ENCODE measurements around the gene CDH4.
"Not testable (repeated sequence)": the region's sequence is repeated elsewhere in the genome, so short reads cannot be mapped to it uniquely, and the experiment has no call there.

Gene CDH4

DNA sequence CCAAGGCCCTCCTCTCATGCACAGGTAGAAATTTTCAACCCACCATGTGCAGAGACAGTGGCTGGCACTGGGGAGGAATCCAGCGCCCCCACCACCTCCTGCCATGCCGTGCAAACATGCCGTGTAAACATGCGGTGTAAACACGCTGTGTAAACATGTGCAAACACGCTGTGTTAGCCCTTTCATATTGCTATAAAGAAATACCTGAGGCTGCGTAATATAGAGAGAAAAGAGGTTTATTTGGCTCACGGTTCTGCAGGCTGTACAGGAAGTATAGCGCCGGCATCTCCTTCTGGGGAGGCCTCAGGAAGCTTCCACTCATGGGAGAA lies 595.3 kb downstream of the CDH4 start:
- no peak for DNase-seq (ENCODE audit: low spot score)

DNA sequence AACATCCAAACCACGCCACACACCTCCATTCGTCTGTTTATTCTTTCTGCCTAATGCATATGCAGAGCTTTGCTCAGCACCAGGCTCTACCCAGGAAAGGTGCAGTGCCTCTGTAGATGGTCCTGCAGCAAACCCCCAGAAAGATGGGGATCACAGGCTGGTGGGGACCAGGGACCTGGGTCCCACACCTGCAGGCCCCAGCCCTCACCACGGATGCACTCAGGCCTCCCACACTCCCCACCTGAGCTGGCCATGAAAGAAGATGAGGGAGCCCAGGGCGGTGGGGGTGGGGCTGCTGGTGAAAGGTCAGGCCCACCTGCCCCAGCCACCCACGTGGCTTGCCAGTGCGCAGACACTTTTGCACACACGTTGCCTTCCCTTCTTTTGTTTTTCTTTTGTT lies 595.9 kb downstream of the CDH4 start:
- no peak for DNase-seq (ENCODE audit: low spot score)

DNA sequence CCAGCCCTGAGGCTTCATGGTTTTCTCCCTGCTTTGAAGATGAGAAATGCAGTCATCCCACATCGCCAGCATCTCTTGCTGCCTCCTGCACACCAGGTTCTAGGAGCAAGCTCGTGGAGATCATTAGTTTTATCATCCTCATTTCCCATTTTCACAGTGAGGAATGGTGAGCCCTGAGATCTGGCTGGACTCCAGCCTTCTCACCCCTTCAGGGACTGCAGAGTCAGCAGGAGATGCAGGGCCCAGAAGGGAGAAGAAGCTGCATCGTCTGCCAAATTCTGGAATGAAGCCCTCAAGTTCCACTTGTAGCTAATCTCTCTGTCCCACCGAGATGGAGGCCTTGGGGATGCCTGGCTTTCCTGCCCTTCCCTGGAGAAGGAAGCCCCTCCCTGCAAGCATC lies 596.8 kb downstream of the CDH4 start:
- no peak for DNase-seq (ENCODE audit: low spot score)

DNA sequence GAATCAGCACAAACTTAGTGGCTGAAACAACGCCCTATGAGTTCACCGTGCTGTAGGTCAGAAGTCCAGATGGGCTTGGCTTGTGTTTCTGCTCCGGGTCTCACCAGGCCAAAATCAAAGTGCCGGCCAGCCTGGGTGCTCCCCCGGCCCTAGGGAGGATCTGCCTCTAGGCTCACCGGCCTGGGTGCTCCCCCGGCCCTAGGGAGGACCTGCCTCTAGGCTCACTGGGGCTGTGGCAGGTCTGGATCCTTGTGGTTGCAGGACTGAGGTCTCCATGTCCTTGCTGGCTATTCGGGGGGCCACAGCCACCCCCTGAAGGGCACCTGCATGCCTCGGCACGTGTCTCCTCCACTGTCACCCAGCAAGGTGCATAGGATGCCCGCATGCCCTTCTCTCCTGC lies 597.3 kb downstream of the CDH4 start:
- DNase-seq (ENCODE audit: low spot score) = no peak

DNA sequence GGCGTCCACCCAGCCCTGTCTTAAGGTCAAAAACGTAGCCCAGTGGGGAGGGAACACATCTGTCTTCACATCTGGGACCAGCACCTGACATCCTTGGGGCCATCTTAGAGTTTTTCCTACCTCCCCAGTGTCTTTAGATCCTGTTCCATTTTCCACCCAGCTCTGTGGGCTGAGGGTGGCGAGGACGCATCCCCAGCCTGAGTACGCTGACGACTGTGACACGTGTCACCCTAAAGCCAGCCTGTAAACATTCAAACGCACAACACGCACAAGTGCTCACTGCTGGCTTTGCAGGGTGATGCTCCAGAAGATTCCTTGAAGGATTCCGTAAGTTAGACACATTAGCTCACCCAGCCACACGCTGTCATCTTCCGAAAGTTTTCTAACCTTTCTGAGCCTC lies 597.8 kb downstream of the CDH4 start:
- DNase-seq (ENCODE audit: low spot score) = no peak

DNA sequence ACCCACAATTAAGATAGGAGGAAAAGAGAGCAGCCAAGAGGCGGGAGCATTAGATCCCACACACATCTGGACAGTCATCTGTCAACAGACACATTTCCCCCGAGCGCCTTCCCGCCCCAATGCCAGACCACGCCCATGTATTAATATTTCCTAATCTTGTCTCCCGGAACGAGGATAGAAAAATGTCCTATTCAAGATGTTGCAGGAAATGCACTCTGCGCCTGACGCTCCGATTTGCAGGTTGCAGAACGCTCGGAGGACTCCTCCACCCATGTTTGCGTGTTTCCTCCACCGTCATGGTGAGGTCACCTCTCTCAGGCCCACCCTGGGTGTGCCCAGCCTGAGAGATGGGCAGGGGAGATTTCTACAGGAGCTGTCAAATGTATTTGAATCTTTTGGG lies 598.4 kb downstream of the CDH4 start:
- no peak for DNase-seq (ENCODE audit: low spot score)

DNA sequence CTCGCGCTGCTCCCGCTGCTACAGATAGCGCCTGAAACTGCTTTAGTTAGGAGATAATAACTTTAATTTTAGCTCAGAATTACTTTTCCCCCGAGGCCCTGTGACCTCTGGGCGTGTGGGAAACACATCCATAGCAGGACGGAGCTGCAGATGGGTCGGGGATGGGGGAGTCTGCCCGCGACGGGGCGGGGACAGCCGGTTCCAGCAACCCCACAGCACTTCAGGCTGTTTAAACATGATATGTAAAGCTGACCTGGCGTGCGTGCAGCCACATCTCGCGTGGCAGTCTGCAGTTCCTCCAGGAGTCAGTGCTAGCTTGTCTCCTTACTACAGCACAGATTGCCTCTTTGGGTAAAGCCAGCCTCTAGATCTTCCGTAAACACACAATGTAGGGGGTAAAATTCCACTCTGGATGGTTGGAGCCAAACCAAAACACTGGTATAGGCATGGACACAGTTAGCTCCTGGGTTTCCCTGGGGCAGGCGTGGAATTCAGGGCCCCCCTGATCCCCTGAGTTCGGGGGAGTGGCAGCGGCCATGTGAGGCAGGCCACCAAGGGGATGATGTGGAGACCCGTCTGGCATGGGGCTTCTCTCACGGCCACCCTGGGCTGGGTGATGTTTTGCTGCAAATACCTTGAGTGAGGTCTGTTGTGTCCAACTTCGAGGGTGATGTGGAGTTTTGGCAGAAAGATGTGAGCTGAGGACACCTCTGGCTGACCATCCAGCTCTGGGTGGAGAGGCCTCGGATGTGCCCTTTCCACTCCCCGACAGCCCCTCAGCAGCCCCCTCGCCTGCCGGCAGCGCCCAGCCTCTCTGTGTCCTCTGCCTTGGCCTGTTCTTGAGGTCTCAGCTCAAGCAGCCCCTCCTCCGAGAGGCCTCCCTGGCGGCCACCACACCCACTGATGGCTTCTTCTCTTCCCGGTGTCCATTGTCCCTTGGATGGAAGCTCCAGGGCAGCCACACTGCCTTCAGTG lies 599.2 kb downstream of the CDH4 start:
- no peak for DNase-seq (ENCODE audit: low spot score)

DNA sequence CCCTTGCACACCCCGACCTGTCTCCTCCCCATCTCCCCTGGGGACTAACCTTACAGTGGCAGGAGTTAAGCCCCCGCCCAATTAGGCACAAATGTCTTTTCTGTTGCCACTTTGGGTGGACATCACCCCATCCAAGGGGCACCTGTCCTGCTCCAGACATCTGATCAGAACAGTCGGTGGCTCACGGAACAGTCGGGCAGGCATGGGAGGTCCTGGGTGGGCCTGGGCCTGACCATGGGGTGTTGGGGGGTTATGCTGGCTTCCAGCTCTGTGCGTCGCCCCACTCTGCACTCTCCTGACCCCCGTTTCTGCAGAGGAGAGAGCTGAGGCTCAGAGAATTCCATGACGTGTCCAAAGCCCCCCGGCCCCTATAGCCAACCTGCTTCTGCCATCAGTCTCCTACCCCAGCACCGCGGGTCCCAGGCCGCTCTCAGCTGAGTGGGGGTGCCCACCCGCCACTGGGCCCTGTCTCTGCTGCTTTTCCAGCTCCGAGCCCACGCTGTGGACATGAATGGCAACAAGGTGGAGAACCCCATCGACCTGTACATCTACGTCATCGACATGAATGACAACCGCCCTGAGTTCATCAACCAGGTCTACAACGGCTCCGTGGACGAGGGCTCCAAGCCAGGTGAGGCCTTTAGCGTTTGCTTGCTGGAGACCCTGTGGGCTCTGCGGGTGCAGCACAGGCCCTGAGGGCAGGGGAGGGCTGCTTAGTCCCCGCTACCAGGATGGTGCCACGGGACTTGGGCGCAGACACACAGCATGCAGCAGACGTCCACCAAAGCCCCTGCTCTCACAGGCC lies 600.4 kb downstream of the CDH4 start:
- DNase-seq (ENCODE audit: low spot score) = no peak

DNA sequence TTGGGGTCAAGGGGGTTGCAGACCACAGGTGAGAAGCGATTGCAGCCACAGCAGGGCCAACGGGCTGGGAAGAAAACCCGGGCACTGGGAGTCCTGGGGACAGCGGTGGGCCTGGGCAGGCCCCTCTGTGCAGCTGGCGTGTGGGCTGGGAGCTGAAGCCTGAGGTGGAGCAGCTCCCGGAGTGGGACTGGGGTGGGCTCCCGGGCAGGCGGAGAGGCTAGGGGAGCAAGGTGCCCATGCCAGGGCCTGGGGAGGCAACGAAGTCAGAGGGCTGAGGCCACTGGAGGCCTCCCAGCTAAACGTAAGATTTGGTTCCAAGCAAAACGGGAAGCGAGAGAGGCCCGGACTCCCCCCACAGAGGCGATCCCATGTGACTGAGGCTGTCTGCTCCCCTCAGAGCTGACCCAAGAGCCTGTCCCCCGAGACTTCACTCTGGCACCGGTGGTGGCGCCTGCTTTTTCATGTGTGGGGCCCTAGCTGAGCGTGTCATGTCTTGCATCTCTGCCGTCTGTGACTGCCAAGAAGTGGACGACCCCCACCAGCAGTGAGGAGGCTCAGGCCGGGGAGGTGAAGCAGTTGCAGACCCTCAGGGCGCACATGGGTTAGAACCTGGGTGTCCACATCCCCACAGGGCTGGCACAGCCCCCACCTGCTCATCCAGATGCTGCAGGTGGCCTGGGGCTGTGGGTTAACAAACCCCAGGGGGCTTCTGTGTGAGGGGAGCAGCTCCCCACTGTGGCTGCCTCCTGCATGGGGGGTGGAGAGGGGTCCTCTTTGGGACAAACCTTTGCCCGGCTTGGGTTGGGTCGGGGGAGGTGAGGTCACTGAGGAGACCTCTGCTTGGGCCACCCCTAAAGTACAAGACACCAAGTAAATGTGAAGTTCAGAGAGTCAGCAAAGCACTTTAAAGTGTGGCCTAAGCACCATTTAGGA lies 601.3 kb downstream of the CDH4 start:
- DNase-seq (ENCODE audit: low spot score) = no peak

DNA sequence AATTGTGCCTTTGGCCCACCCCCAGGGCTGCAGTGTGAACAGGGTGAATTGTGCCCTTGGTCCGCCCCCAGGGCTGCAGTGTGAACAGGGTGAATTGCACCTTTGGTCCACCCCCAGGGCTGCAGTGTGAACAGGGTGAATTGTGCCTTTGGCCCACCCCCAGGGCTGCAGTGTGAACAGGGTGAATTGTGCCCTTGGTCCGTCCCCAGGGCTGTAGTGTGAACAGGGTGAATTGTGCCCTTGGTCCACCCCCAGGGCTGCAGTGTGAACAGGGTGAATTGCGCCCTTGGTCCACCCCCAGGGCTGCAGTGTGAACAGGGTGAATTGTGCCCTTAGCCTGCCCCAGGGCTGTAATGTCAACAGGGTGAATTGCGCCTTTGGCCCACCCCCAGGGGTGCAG lies 602.5 kb downstream of the CDH4 start:
- not testable (repeated sequence) for DNase-seq (ENCODE audit: low spot score)

DNA sequence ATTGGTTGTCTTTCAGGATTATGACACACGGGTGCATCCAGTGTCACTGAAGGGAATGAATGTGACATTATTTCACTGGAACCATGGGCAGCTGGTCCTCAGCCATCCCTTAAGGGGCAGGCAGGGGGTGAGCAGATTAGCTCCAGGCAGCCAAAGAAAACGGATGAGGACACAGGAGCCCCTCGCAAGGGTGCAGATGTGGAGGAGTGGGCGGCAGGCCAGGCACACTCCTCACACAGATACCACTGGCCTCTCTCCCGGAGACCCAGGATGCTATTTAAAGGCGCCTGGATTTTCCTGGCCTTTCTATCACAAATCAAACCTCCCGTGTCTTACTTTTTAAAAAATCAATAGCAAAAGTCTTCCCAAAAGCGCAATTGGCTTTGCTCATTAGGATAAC lies 603.2 kb downstream of the CDH4 start:
- no peak for DNase-seq (ENCODE audit: low spot score)

DNA sequence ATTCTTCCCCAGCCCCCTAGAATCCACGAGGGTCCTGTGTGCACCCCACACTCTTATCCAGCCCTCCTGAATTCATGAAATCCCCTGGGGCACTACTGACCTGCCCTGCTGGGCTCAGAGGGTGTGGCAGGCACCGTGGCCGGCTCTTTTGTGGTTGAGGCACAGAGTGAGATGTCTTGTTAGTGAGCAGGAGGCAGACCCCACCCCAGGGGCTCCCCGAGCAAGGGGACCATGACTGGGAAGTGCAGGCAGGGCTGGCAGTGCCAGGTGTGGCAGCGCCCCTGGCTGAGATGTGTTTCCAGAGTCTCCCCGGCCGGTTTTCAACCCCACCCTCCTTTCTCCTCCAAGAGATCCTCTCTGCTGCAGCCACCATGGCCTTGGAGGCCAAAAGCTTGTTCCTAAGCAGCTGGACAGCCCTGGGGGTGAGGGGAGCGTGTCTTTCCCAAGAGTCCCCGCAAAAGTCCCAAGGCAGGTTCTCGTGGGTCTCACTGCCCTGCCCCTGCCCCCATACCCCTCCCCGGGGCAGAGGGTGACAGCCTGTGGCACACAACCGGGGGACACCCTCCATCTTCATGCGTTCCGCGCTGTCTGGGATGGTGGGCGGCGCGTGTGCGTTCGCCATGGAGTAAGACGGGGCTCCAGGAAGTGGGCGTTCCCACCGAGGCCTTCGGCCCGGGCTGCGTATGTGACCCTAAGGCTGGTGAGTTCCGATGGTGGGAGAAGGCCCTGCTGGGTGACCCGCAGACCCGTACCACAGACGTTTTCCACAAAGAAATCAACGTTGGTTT lies 604.8 kb downstream of the CDH4 start:
- DNase-seq (ENCODE audit: low spot score) = no peak

DNA sequence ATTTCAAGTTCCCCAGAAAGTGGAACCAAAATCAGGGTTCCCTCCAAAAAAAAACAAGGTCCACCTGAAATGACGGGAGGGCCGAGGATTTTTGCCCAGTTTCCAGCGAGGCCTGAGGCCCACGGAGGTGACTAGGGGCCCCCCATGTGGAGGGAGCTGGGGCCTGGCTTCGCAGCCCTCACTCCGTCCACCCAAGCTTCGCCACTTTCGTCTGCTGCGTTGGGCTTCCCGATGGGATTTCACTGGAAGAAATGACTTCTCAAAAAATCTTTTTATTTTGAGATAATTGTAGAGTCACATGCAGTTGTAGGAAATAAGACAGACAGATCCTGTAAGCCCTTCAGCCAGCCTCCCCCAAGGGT lies 605.3 kb downstream of the CDH4 start:
- DNase-seq (ENCODE audit: low spot score) = no peak

DNA sequence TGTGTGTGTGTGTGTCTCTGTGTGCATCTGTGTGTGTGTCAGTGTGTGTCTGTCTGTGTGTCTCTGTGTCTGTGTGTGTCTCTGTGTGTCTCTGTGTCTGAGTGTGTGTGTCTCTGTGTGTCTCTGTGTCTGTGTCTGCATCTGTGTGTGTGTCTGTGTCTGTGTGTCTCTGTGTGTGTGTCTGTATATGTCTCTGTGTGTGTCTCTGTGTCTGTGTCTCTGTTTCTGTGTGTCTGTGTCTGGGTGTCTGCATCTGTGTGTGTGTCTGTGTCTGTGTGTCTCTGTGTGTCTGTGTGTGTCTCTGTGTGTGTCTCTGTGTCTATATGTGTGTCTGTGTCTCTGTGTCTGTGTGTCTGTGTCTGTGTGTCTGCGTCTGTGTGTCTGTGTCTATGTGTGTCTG lies 605.8 kb downstream of the CDH4 start:
- no peak for DNase-seq (ENCODE audit: low spot score)

DNA sequence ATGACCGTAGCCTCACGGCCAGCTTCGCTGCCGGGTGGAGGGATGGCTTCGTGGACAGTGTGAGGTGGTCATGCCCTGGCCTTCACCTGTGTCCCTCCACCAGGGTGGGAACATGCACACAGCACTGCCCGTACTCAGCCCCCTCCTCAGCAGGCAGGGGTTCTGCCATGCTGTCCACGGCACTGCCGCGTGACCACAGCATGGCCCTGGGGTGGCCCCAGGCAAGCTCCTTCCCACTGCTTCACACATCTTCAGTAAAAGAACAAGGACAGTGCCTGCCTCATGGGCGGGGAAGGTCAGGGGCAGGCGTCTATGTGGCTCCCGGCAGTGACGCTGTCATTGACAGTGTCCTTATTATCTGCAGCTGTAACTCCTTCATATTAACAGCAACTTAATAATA lies 607.7 kb downstream of the CDH4 start:
- no peak for DNase-seq (ENCODE audit: low spot score)

DNA sequence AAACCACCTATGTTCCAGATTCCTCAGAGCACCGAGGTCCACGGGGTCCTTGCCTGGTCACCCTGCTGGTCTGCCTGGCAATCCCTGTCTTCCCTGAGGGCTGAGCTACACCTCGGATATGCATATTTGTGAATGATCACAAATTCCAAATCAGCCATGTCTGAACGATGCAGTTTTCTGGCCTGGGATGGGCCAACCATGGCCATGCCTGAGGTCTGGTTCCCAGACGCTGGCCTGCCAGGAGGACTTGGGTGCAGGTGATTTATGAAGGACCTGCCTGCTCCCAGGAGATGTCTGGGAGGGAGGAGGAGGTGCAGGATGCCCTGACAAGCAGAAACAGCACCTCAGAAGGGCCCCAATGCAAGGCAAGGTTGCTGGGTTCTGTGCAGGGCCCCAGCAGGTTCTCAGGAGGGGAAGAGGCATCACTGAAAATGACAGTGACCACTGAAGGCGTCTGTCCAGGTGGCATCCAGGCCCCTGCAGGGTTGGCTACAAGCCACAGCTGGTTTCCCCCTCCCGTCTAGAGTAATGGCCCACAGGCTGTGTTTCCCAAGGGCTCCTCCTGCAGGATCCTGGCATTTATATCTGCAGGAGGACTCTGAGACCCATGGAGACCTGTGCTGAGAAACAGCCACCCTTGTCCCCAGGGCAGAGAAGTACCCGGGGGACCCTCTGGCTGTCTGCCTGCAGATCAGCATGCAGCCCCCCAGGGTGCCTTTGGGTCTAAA lies 608.4 kb downstream of the CDH4 start:
- DNase-seq (ENCODE audit: low spot score) = no peak

DNA sequence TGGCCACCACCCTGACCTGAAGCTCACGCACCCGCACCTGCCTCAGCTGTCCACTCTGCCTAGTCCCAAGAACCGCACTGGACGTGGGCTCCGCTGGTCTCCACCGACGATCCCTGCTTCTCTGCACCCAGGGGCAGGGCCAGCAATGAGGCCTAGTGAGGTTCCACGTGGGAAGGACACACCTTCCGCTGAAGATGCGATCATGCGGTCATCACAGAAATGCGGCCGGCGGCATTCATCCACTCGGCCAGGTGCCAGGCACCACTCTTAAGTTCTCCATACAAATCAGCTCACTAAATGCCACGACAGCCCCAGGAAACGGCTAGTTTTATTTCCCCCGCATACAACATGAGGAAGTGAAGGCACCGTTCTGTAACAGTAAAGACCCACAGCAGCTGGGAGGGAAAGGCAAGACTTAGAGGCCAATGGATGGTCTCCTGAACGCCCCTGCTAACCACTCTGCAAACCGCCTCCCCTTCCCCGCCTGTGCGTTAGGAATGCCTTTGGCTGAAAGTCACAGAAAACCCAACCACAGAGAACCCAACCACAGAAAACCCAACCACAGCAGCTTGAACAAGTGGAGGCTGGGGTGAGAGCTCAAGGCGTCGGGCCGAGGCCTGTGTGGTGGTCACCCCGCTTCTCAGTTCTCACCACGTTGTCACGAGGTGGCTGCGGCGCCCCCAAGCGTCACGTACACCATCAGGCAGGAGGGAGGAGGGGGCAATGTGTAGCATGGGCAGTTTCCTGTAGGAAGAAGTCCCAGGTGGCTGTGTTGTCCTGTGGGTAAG lies 609.2 kb downstream of the CDH4 start:
- no peak for DNase-seq (ENCODE audit: low spot score)

DNA sequence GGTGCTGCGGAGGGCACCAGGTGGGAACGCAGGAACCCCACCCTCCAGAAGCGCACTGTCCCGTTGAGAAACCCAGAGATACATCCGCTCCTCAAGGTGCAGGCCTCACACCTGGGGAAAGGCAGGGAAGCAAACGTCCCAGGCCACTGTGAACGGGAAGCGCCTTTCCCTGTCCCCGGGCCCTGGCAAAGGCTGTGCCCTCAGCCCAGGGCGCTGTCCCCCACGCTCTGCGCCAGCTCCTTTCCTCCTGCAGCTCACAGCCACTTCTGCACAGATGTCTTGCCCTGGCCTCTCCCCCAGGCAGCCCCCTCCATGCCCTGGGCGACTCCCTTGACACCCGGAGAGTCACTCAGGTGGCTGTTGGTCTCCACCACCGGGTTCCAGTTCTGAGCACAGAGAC lies 609.8 kb downstream of the CDH4 start:
- no peak for DNase-seq (ENCODE audit: low spot score)

DNA sequence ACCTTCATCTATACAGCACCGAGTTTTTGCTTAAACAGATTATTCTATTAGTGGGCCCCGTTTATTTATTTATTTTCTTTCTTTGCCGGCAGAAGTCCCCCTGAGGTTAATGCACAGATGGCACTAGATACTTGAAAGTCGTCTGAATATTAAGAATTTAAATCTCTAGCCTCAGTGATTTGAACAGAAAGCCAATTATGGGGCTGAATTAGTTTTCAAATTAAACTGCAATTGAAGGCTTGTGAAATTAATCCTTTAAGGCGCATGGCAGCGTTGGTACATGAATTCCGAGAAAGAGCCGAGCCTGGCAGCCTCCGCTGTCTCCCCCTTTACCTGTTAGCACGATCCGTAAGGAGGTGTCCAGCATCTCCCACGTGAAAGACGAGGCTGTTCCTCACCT lies 610.8 kb downstream of the CDH4 start:
- DNase-seq (ENCODE audit: low spot score) = no peak

DNA sequence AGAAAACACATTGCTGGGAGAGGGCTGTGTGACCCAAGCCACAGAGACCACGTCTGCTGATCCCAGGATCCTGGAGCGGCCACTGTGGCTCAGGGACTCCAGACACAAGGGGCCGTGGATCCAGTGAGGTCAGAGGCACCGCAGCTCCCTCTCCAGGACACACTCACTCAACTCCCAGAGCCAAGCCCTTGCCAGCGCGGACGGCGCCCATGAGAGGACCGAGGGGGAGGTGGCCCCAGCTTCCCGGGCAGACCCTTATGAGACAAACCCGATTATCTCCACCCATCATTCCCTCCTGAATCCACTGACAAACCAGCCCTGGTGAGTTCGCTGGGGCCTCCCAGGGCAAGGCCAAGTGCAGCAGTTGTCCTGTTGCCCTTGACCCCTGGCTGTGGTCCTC lies 612.4 kb downstream of the CDH4 start:
- DNase-seq (ENCODE audit: low spot score) = no peak

All from left forelimb (tissue), 1 donor.